HG02642 (cell line): Measurements from ENCODE around the gene HSPA9.
A peak's percentile ranks its signal among the peaks of the same experiment; 100 is the strongest.

Experiments
- ATAC-seq: cut with Tn5 transposase; IDR thresholded peaks from one replicate; pipeline ENCODE4 v1.9.1; 2021; ENCODE audit warnings: mild to moderate bottlenecking; ENCODE audit not compliant: unreplicated experiment, poor library complexity

Gene HSPA9

DNA sequence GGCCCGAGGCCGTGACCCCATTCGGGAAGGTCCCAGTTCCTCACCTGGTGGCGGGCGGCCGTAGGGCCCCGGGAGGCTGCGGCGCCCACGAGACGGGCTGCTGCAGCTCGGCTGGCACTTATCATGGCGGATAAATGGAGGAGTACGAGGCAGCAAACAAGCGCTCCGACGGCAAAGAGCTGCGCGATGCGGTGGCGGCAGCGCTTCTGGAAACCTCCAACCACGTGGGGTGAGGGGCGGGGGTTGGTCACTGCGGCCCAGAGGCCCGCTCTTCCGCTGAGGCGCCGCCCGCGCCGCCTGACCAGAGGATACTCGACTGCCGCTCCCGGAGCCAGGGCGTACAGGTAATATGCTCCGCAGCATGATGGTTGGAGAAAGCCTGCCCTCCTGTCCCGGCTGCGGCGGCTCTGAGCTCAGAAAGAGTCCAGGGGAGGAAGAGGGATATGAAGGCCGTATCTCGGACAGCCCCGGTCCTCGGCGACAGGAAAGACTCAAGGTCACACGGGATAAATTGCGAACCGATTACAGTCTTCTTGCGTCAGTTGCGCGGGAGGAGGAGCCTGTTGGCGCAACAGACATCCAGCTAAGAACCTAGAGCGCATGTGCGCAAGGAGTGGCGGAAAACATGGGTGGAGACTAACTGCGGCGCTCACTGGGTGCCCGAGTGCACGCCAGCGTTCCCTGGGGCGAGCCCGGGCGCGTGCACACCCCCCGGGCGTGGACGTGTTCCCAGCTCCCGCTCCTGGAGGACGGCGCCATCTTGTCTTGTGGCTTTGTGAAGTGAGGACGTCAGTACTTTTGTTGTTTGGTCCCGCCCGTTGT lies at the start of gene HSPA9:
HSPA9 (minus strand) TSS at position 208 of the 822 bp plus-strand sequence; CDS start at position 125, 83 bp downstream.
- ATAC-seq = peak; percentile 85

DNA sequence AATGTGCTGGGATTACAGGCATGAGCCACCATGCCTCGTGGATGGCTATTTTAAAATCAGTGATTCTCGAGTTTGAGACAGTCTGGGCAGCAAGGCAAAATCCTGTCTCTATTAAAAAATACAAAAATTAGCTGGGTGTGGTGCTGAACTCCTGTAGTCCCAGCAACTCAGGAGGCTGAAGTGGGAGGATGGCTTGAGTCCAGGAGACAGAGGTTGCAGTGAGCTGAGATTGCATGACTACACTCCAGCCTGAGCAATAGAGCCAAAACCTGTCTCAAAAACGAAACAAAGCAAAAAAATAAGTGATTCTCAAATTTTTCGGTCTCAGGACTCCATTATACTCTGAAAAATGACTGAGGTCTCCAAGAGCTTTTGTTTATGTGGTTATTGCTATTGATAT lies 47.9 kb upstream of the HSPA9 start:
- ATAC-seq = no peak

DNA sequence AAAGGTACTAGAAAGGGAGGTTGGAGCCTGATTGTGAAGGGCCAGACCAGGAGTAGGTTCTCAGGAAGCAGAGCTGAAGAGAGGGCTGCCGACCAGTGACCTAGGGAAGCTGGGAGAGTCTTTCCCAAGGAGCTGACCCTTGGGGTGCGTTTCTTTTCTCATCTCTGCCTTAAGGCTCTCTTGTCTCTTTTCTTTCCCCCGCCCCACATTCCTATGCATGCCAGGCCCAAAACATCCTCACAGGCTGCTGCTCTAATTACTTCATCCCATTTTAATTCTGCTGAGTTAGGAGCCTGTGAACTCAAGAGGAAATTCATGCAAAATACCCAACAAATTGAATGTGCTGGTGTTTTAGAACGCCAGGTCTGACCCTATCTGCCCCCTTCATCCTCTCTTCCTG lies 46.9 kb upstream of the HSPA9 start:
- no peak for ATAC-seq

DNA sequence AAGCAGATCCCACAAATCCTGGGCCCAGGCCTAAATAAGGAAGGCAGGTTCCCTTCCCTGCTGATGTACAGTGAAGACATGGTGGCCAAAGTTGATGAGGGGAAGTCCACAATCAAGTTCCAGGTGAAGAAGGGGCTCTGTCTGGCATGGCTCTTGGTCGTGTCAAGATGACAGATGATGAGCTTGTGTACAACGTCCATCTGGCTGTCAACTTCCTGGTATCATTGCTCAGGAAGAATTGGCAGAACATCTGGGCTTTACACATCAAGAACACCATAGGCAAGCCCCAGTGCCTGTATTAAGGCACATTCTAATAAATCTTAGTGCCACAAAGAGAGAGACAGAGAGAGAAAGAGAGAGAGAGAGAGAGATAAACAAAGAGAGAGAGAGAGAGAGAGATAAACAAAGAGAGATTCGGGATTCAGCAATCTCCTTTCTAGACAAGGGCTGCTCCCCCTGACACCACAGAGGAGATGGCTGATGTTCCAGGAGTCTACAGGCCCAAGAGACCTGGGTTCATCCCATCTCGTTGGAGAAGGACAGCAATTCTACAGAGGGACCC lies 45.5 kb upstream of the HSPA9 start:
- no peak for ATAC-seq

DNA sequence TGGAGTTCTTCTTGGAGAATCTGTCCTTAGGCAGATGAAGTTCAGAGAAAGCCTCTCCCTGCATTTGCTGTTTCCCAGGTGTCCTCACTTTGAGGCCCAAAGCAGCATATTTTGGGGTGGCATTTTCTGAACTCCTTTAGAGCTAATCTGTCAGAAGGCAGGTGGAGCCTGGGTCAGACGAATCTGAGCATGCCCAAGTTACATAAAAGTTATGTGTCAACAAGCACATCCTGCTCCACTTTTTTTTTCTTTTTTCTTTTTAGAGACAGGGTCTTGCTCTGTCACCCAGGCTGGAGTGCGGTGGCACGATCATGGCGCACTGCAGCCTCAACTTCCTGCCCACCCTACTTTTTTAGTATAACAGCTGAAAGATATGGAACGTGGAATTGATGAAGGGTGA lies 41.3 kb upstream of the HSPA9 start:
- ATAC-seq = no peak

DNA sequence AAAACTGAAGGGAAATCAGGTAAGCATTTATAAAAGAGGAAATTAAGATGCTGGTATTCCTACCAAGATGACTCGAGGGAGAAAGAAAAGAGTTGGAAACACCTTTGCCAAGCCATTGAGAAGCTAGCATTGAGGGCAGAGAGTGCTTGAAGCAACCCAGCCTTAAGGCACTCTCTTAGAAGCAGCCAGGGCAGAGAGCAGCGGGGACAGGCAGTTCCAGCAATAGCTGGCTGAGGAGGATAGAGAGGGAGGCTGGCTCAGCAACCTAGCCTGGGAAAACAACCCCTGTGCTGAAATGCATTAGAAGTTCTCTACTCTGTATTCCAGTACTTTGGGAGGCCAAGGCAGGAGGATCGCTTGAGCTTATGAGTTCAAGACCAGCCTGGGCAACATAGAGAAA lies 40.3 kb upstream of the HSPA9 start:
- ATAC-seq = no peak

DNA sequence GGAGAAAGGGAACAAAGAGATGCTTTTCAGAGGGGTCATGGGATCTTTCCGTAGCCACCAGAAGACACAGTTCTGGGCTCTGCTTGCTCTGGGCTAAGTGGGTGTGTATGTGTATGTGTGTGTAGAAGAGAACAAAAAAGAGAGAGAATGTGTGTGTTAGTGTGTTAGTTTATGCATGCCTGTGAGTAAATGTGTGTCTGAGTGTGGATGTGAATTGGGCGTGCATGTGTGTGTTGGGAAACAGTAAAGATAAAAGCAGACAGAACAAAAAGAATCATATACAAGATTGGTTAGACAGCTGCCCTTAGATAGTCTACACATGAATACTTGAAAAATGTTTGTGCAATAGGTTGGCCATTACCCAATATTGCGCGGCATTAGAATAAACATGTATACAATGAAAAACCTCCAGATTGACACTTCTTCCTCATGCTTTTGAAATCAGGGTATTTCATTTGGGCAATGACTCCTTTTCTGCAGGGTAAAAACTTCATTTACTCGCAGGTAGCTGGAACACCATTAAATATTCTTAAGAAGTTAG lies 36.5 kb upstream of the HSPA9 start:
- ATAC-seq = no peak

DNA sequence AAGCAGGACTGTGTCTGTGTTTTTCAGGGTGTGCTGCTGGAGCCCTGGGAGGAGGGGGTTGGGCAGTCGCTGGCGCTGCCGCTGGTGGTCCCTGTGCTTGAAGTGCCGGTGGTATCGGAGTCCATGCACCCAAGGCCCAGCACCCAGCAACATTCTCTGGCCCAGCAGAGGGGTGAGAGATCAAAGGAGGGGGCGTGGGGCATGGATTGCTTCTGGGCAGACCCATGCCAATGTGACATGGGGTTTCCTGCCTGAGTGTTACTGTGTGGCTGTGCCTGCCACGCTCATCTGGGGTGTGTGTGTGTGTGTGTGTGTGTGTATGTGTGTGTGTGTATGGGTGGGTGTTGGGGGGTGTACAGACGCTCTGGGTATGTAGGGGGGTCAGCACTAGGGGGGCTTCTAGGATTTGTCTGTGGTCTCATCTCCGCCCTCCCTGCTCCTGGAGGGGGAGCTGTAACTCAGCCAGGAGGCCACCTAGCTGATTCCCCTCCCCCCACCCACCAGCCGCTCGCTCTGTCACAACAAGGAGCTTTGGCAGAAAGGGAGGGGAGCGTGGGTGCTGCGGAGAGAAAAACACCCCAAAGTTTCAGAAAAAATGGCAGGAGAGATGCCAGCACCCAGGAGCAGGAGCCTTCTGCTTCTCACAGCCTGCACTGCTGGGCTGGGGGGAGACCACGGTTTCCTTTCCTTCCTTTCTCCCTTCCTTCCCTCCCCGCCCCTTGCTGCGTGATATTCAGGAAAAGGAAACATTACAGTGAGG lies 35.9 kb upstream of the HSPA9 start:
- no peak for ATAC-seq

DNA sequence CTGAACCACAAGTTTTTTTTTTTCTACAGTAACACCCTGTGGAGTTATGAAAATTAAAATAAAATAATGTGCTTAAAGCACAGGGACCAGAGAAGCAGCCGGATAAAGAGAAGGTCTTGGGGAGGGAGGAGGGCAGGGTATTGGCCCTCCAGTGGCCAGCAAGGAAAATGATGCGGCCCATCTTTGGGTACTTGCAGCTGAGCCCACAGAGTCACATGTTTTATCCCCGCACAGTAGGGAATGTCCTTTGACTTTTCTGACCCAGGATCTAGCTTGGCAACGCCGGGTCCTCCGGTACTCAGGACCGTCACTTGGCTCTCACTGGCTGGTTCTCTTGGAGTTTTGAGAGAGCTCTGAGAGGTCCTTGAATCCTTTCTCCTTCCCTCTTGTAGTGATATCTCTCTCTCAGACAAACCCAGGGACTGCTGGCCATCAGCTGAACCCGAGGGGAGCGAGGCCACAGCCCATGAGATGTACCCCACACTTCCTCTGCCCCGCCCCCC lies 35.3 kb upstream of the HSPA9 start:
- ATAC-seq = no peak

DNA sequence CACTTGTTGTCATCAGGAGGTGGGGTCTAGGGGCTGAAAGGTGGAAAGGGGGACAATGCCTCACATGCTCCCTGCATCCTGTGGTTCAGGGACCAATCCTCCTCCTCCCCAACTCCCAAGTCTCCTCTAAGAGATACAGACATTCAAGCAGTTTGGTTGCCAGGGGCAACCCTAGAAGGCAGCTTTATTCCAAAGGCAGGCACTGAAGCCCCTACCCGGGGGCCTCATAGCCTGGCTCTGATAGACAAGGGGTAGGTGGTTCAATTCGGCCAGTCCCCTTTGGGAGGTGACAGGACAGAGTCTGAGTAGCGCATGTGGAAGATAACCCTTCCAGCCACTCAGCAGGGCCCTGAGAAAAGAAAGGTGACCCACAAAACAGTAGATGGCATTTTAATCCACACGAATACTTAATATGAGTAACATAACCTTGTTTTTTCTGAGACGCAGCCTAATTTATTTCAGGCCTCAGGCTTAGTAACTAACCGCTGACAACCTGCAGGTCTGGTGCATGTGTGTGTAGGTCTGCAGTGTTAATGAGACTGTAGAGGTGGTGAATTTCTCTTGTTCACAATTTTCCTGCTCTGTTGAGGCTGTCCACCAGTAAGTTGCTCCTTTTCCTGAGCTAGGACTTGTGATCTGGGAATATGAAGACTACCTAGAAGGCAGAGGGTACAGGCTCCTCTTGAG lies 31.3 kb upstream of the HSPA9 start:
- no peak for ATAC-seq

DNA sequence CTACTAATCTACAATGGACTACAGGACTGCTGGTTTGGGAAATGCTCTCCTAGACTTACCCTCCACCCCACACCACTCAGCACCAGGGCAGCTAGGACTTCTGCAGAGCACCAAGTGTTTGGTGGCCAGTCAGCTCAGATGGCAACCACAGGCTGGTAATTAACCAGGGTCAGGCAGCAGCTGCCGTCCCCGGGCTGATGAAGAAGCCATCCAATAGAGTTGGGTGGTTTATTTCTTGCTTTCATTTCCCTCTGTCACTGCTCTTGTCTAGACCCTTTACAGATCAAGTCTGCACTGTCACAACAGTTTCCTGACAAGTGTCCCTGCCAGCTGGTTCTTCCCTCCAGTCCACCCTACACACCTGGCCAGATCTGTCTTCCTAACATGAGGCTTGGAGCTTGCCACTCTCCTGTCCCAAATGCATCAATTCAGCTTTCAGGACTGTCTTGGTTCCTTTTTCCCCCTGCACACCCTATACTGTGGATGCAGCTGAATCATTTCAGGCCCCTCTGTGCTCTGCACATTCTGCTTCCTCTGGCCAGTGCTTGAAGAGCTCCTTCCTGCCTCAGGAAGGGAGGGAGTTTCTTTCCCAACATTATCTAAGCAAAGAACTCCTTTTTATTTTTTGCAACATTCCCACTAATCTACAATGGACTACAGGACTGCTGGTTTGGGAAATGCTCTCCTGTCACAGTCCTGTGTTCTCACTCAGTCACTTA lies 30.2 kb upstream of the HSPA9 start:
- ATAC-seq = peak; percentile 70

DNA sequence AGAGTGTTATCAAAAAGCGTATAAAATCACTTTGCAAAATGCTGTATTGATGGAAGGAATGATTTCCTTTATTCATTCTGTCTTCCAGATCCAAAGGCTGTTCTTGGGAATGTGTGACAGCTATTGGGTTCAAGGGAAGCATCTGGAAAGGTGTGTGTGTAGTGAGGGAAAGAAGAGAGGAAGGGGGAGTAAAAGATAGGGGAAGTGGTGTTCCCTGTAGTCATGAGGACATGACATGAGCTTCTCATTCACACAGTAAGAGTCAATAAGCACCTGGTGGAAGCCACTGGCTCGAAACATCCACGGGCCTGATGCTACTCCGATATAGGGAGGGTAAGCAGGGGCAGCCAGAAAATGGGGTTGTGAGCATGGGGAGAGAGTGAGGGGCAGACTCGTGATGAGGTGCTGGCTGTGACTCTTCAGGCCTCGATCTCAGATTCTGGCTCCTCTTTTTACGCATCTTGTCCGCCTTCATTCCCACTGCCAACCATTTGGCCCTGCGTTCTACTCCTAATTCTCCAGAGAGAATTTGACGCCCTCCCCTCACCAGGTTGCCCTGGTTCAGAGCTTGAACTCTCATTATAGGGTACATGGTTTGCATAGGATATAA lies 29.1 kb upstream of the HSPA9 start:
- no peak for ATAC-seq

DNA sequence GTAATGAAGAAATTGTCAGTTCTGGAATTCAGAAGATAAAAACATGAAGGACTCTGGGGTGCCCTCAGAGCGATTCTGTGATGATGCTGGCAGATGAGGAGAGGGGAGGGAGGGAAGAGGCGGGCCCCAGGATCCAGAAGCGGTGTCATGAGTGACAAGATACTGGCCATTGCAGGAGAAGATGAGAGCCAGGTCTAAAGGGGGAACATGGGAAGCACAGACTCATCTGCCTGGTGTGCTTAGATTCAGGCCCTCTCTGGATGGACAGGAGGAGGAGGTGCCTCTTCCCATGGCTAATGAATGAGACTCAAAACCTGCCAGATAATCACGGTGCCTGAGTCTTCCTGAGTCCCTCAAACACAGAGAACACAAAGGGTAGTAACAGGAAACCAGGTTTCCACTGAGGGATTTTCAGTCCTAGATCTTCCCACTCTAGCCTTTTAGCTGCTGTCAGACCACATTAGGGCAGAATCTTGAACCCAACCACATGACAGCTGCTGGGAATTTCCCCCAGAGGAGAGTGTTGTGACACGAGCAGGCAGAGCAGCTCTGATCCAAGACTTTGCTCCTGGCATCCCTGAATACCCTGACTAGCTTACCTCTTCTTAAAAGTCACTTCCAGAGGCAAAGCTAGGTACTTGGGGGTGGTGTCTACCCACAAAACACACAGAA lies 28.2 kb upstream of the HSPA9 start:
- peak; percentile 53 for ATAC-seq

DNA sequence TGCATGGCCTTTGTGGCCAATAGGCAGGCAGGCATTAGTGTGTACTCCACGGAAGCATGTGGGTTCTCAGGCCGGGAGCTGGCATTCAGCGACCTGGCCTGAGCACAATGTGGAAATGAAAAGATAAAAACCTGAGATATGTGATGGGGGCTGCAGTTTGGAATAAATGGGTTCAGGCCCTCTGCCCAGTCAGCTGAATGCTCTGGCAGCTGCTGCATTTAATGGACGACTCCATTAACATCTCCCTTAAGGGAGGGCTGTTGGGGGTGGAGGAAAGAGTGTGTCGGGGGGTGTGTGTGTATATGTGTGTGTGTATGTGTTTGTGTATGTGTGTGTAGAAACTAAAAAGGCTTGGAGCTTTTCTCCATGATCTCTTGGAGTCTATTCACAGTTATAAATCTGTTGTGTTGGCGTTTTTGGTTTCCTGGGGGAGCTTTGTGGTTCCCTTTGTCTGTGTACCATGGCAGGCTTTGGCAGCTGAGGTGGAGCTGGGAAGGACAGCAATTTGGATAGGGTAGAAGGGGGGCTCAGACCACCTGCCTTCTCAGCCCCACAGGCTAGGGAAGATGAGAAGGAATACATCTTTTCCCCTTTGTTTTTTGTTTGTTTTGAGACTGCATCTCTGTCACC lies 27.3 kb upstream of the HSPA9 start:
- ATAC-seq = no peak

DNA sequence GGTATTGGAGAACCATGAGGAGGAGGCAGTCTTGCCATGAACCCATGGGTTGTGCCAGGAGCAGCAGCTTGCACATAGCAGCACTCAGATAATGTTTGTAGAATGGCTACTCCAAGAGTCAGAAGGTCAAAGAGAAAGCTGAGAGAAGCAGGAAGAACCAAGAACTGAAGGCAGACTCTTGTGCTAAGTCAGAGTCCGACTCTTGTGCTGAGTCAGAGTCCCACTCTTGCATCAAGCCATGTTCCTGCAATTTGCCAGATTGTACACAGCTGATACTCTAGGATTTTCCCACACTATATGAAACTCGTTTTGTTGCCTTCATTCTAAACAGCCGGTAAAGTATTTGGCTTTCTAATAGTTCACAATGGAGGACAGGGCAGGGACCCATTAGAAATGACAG lies 26.2 kb upstream of the HSPA9 start:
- ATAC-seq = no peak

DNA sequence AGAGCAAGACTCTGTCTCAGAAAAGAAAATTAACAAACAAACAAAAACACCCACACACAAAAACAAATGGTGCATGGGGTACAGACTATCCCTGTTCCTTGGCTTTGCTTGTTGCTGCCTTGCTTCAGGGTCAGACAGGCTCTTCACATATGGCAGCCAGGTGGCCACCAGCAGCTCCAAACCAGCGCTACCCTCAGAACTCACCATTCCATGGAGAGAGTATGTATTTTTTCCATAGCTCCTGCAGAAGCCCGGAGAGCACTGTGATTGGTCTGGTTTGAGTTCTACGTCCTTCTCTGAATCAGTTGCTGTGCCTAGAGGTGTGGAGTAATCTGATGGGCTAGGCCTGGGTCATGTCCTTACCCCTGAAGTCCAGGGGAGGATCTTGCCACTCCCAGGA lies 25.2 kb upstream of the HSPA9 start:
- no peak for ATAC-seq

DNA sequence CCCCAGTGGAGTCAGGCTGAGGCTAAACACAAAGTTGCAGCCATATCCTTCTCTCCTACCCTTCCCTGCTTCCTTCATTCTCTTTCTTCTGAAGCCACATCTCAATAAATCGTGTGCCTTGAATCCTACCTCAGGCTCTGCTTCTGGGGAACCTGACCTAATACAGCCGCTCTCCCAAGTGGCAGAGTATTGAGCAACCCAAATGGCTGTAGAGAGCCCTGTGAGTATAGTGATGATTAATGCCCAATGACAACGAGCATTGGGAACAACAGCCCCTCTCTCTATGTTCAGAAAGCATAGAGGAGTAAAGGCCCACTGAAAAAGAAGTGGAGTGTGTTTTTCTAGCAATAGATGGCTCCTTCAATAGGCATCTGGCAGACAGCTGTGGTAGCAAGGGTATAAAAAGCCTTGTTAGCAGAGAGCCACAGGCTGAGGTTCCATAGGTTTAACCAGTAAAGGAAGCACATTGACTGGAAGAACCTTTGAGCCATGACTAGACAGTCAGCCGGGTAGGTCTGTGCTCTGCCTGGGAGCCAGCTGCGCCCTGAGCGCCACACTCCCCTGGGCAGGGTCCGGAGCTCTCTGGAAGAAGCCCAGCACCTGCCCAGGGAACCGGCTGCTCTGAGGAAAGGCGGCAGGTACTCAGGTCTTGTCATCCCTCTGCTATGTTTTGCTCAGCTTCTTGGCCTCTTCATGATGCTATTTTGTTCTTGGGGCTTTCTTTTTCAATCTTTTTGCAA lies 22.6 kb upstream of the HSPA9 start:
- ATAC-seq = no peak
